ENCODE data around the gene REST. TPM values are rescaled to one million over a fixed set of nuclear protein-coding genes. Genes with fewer than 3 reads are reported as not detected.
"Not testable (repeated sequence)": the region's sequence is repeated elsewhere in the genome, so short reads cannot be mapped to it uniquely, and the experiment has no call there.

REST gene
- total and polyA plus RNA-seq, 2 of the 8 experiments (the other 6 are each of a cell fraction or from before 2014, with no cell fraction given), result 10.2 to 66.3 TPM

DNA sequence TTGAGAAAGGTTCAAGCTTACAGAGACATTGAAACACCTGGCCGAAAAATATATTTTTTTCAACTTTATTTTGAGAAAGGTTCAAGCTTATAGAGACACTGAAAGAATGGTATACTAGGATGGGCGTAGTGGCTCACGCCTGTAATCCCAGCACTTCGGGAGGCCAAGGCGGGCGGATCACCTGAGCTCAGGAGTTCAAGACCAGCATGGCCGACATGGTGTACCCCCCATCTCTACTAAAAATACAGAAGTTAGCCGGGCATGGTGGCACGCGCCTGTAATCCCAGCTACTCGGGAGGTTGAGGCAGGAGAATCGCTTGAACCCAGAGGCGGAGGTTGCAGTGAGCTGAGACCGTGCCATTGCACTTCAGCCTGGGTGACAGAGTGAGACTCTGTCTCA is 32.1 kb downstream of the REST start:
- not testable (repeated sequence) for H4K20me1 ChIP-seq (replicated peaks in 1 of 2; ENCODE audit: control insufficient read depth in 1 of 2, insufficient read depth in 2 of 2, low read length in 2 of 2); H4K91ac ChIP-seq (replicated peaks; ENCODE audit: insufficient read length, low read length); H2BK12ac ChIP-seq (ENCODE audit: low read depth, low read length); H2BK15ac ChIP-seq (ENCODE audit: low read length); H3K23ac ChIP-seq (ENCODE audit: insufficient read length); H2BK120ac ChIP-seq (replicated peaks; ENCODE audit: low read depth, low read length); H3K36me3 ChIP-seq (ENCODE audit: control insufficient read depth in 2 of 4, insufficient read depth in 4 of 4, low read length in 3 of 4); H3K4me1 ChIP-seq (replicated peaks in 1 of 4; ENCODE audit: control insufficient read depth in 3 of 4, insufficient read depth in 4 of 4, low read length in 3 of 4); H3K18ac ChIP-seq (ENCODE audit: extremely low read depth, low read length); H3K27me3 ChIP-seq (replicated peaks in 1 of 4; ENCODE audit: control insufficient read depth in 3 of 4, extremely low read depth in 1 of 4, insufficient read depth in 3 of 4, low read length in 3 of 4); H4K5ac ChIP-seq (ENCODE audit: insufficient read length, low read depth, low read length); H3K23me2 ChIP-seq (ENCODE audit: low read depth, low read length); H3K9ac ChIP-seq (replicated peaks in 1 of 4; ENCODE audit: extremely low read depth in 1 of 4, low read depth in 3 of 4, low read length in 3 of 4); H2BK5ac ChIP-seq (ENCODE audit: low read depth, low read length); H3K14ac ChIP-seq (ENCODE audit: insufficient read length); H4K8ac ChIP-seq (ENCODE audit: extremely low read depth, insufficient read depth, low read length); H3K79me2 ChIP-seq (ENCODE audit: control insufficient read depth in 1 of 2, insufficient read depth in 2 of 2, low read length in 2 of 2); H3K4me2 ChIP-seq (ENCODE audit: insufficient read depth in 1 of 2, low read depth in 2 of 2, low read length in 2 of 2); H3K79me1 ChIP-seq (ENCODE audit: low read depth, low read length); H3K56ac ChIP-seq (replicated peaks; ENCODE audit: insufficient read length, low read depth, low read length); H2AFZ ChIP-seq (ENCODE audit: low read length); H2BK20ac ChIP-seq (ENCODE audit: low read length); H3K4ac ChIP-seq (replicated peaks; ENCODE audit: insufficient read length, low read depth, low read length); FAIRE-seq; H3K27ac ChIP-seq (ENCODE audit: low read depth, low read length); H2AK5ac ChIP-seq (ENCODE audit: low read depth, low read length); H3K9me3 ChIP-seq (ENCODE audit: insufficient read depth in 2 of 2, low read depth in 1 of 2, low read length in 1 of 2); H3K4me3 ChIP-seq (ENCODE audit: extremely low read depth in 1 of 4, insufficient read depth in 2 of 4, low read depth in 3 of 4, low read length in 4 of 4)
- POLR2A ChIA-PET (ENCODE audit: partially characterized antibody), result interaction anchor here (0.9 to 2.2 kb wide), 5 partner anchors 8 to 31 kb away, joined by 4 to 6 read pairs (median 5); partner anchors contain the start of gene REST
- WGBS, 2 experiments (ENCODE audit: extremely low coverage in 1 of 2, insufficient coverage in 1 of 2, insufficient read length in 1 of 2, insufficient replicate concordance in 2 of 2, low coverage in 1 of 2, low lambda C conversion rate in 2 of 2, missing lambda C conversion rate in 1 of 2), result 93% methylated on average over 14 of the region's 14 CpGs; no CpG with 5 or more reads in 1 of the 2 experiments
- DNase-seq (ENCODE audit: low read depth in 1 of 2, low spot score in 2 of 2), result peak in 1 of 2 experiments; percentile 33
- CTCF ChIA-PET (ENCODE audit: partially characterized antibody), result interaction anchor here (1.4 kb wide), 1 partner anchor 9 kb away, joined by 3 read pairs; no protein-coding TSS in a partner anchor

All from H1 (cell line).